Calu3 (cell line): Measurements from ENCODE around the gene EXOSC1. TPM values are rescaled to one million over a fixed set of nuclear protein-coding genes. Genes with fewer than 3 reads are reported as not detected.

Source experiments
- BruUV-seq: library from RNA; stranded (reverse); fragments of 400-500 nt; replicated peaks from 2 replicates; lab custom pipeline; 2021; lab: Mats Ljungman, UMichigan
- CTCF ChIA-PET: fragments of 300-600 bp; sonication (Branson Sonifier 250); formaldehyde crosslinking; loops from one replicate; lab custom pipeline; 2022; ENCODE audit warnings: antibody characterized with exemption; lab: Charles Lee
- DNase-seq: peaks from one replicate; pipeline ENCODE4 v3.0.0; 2022
- H3K27ac Mint-ChIP-seq: one replicate; pipeline ENCODE4 v1.8.0; 2022; ENCODE audit warnings: mixed read lengths; ENCODE audit not compliant: unreplicated experiment
- H3K27me3 Mint-ChIP-seq: one replicate; pipeline ENCODE4 v1.8.0; 2022; ENCODE audit warnings: mixed read lengths; ENCODE audit not compliant: unreplicated experiment
- H3K36me3 Mint-ChIP-seq: one replicate; pipeline ENCODE4 v1.8.0; 2022; ENCODE audit warnings: mild to moderate bottlenecking, moderate library complexity, mixed read lengths; ENCODE audit not compliant: insufficient read depth, unreplicated experiment
- H3K4me1 Mint-ChIP-seq: one replicate; pipeline ENCODE4 v1.8.0; 2022; ENCODE audit warnings: mild to moderate bottlenecking, low read depth, mixed read lengths; ENCODE audit not compliant: unreplicated experiment
- H3K4me3 Mint-ChIP-seq: one replicate; pipeline ENCODE4 v1.8.0; 2022; ENCODE audit warnings: mild to moderate bottlenecking, low read depth, moderate library complexity, mixed read lengths; ENCODE audit not compliant: unreplicated experiment
- H3K9me3 Mint-ChIP-seq: one replicate; pipeline ENCODE4 v1.8.0; 2022; ENCODE audit warnings: low read depth, mixed read lengths; ENCODE audit not compliant: unreplicated experiment
- intact Hi-C: fragments of 100-400 bp; cut with micrococcal nuclease; formaldehyde crosslinking; loops from one replicate; pipeline ENCODE4 v1.10.0; 2022; ENCODE audit not compliant: unreplicated experiment
- total RNA-seq: library from RNA; stranded (reverse); gene quantifications from 2 replicates; pipeline ENCODE4 v1.2.3, GENCODE V29; 2022
- TF ChIP-seq, protein P1 (sequence below): fragments of 200-600 bp; IDR thresholded peaks from one replicate; pipeline ENCODE4 v1.8.0; 2022; ENCODE audit warnings: antibody characterized with exemption; ENCODE audit not compliant: unreplicated experiment

The EXOSC1 gene
- total RNA-seq, 1 experiment from 2014 or later, result 29.5 TPM

DNA sequence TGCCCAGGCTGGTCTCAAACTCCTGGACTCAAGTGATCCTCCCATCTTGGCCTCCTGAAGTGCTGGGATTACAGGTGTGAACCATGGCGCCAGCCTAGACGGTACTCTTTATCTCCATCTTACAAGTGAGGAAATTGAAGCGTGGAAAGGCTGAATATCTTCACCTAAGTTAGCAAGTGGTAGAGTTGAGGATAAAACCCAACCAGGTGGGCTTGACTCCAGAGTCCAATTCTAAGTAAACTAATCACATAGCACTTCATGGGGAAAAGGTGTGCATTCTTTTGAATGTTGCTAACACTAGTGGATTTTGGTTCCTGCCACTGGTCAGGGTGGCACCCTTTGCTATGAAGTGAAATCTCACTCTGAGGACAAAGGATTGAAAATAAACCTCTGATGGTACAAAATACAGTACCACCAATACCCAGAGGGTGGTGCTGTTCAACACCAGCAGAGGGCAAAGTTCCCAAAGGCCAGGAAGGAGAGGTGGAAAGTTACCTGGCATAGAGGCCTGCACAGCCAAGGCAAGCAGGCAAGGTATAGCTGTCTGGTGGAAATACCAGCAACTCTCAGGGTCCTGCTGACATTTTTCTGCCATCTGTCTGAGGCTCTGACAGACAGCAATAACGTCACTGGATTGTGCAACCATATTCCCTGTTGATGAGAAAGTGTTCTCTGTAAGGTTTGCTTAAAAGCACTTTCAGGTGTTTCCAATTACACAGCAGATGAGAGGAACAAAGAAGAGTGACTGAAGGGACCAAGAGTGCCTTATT lies 17.7 kb upstream of the EXOSC1 start:
- TF ChIP-seq, protein P1, sequence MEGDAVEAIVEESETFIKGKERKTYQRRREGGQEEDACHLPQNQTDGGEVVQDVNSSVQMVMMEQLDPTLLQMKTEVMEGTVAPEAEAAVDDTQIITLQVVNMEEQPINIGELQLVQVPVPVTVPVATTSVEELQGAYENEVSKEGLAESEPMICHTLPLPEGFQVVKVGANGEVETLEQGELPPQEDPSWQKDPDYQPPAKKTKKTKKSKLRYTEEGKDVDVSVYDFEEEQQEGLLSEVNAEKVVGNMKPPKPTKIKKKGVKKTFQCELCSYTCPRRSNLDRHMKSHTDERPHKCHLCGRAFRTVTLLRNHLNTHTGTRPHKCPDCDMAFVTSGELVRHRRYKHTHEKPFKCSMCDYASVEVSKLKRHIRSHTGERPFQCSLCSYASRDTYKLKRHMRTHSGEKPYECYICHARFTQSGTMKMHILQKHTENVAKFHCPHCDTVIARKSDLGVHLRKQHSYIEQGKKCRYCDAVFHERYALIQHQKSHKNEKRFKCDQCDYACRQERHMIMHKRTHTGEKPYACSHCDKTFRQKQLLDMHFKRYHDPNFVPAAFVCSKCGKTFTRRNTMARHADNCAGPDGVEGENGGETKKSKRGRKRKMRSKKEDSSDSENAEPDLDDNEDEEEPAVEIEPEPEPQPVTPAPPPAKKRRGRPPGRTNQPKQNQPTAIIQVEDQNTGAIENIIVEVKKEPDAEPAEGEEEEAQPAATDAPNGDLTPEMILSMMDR, result peak; percentile 79
- H3K27me3 Mint-ChIP-seq, result no peaks in the 10 kb centered on the region
- H3K9me3 Mint-ChIP-seq, result no peaks in the 10 kb centered on the region
- CTCF ChIA-PET, result interaction anchor here (1.0 to 1.1 kb wide), 2 partner anchors 111 to 149 kb away, joined by 4 read pairs; no protein-coding TSS in a partner anchor
- no peak overlapping the region for H3K4me3 Mint-ChIP-seq
- BruUV-seq, result no TSS peak
- intact Hi-C loops, result loop anchor here (1.0 to 5.0 kb wide), 2 partner anchors 89 to 149 kb away; no protein-coding TSS in a partner anchor
- H3K36me3 Mint-ChIP-seq, result peaks cover 38% of the 10 kb centered on the region
- no peaks in the 10 kb centered on the region for H3K4me1 Mint-ChIP-seq
- no peak overlapping the region for H3K27ac Mint-ChIP-seq
- peak; percentile 59 for DNase-seq

DNA sequence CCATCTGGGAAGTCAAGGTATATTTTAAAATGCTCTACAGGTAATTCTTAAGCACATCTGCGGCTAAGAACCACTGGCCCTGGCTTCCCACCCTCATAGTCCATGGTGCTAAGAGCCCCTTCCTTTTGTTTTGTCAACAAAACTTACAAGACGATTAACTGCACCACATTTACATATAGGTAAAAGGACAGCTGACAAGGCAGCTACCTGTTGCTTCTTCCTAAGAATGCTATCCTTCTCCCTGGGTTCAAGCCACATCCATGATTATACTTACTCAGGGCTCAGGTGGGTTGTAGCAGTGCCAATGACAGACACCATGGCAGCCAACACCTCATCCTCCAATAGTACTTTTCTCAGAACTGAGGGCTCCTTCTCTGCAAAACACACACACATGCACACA lies 16.5 kb upstream of the EXOSC1 start:
- BruUV-seq, result no TSS peak
- TF ChIP-seq, protein P1, result no peak
- intact Hi-C loops, result loop anchor here (5.0 kb wide), 1 partner anchor 90 kb away; no protein-coding TSS in a partner anchor
- H3K27ac Mint-ChIP-seq, result no peak overlapping the region
- H3K27me3 Mint-ChIP-seq, result no peaks in the 10 kb centered on the region
- CTCF ChIA-PET, result no interaction called here
- H3K4me1 Mint-ChIP-seq, result no peaks in the 10 kb centered on the region
- H3K4me3 Mint-ChIP-seq, result no peak overlapping the region
- no peaks in the 10 kb centered on the region for H3K9me3 Mint-ChIP-seq
- H3K36me3 Mint-ChIP-seq, result peaks cover 36% of the 10 kb centered on the region
- no peak for DNase-seq

GRCh38 chr10:97459933-97460332 lies 14.1 kb upstream of the EXOSC1 start:
- Mint-ChIP-seq H3K27me3 (no peaks in the 10 kb centered on the region), H3K4me1 (no peaks in the 10 kb centered on the region), H3K36me3 (peaks cover 36% of the 10 kb centered on the region), H3K4me3 (no peak overlapping the region), H3K27ac (no peak overlapping the region), H3K9me3 (no peaks in the 10 kb centered on the region)
- intact Hi-C loops, result loop anchor here (5.0 kb wide), 1 partner anchor 92 kb away; no protein-coding TSS in a partner anchor
- TF ChIP-seq, protein P1, result no peak
- BruUV-seq, result no TSS peak
- CTCF ChIA-PET, result no interaction called here
- no peak for DNase-seq

GRCh38 chr10:97459111-97459510 lies 13.3 kb upstream of the EXOSC1 start:
- H3K36me3 Mint-ChIP-seq, result peaks cover 36% of the 10 kb centered on the region
- intact Hi-C loops, result no loop called here
- BruUV-seq, result no TSS peak
- no peaks in the 10 kb centered on the region for H3K27me3 Mint-ChIP-seq
- DNase-seq, result no peak
- no peaks in the 10 kb centered on the region for H3K4me1 Mint-ChIP-seq
- H3K9me3 Mint-ChIP-seq, result no peaks in the 10 kb centered on the region
- no peak overlapping the region for H3K4me3 Mint-ChIP-seq
- no peak overlapping the region for H3K27ac Mint-ChIP-seq
- TF ChIP-seq, protein P1, result no peak
- CTCF ChIA-PET, result no interaction called here
